NCI-H510A (cell line): ENCODE measurements around the gene CD164L2.

ENCODE experiments used
- DNase-seq: peaks from one replicate; lab custom pipeline; 2025; lab: John Stamatoyannopoulos, UW

The CD164L2 gene

GRCh38 chr1:27363766-27364695, 19.1 kb downstream of the CD164L2 start:
- DNase-seq: no peak

GRCh38 chr1:27361553-27361952, 21.6 kb downstream of the CD164L2 start:
- no peak for DNase-seq

DNA sequence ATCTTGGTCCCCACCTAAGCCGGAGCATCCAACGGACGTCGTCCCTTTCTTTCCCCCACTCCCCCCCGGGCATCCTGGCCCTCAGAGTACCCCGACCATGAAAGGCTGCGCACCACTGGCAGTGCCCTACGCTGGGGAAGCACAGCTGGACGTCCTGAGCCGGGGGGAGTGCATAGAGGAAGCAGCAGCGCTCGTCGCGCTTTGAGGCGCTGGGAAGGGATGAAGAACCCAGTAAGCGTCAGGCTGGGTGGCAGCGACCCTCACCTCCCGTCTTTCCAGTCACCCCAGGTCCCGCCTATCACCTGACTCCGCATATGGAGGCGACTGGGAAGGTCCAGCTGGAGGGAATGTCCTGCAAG, 22.1 kb downstream of the CD164L2 start:
- DNase-seq: no peak

- no peak for DNase-seq
These were observed 22.7 kb downstream of the CD164L2 start for GRCh38 chr1:27360159-27361043.

DNA sequence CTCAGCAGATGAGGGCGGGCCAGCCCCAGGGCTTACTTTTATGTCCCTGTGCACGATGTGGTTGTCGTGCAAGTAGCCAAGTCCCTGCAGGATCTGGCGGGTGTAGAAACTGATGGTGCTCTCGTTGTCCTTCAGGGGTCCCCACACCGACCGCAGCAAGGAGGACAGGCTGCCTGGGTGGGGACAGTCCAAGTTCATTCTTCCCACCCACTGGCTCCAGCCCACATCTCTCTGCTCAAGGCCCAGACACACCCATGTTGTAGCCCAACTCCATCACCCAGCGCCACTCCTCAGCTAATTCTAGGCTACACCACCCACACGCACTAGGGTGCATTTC, 23.3 kb downstream of the CD164L2 start:
- DNase-seq: no peak

GRCh38 chr1:27358928-27359313, 24.2 kb downstream of the CD164L2 start:
- DNase-seq: no peak

- no peak for DNase-seq
These were observed 24.9 kb downstream of the CD164L2 start for GRCh38 chr1:27358038-27358927.

DNA sequence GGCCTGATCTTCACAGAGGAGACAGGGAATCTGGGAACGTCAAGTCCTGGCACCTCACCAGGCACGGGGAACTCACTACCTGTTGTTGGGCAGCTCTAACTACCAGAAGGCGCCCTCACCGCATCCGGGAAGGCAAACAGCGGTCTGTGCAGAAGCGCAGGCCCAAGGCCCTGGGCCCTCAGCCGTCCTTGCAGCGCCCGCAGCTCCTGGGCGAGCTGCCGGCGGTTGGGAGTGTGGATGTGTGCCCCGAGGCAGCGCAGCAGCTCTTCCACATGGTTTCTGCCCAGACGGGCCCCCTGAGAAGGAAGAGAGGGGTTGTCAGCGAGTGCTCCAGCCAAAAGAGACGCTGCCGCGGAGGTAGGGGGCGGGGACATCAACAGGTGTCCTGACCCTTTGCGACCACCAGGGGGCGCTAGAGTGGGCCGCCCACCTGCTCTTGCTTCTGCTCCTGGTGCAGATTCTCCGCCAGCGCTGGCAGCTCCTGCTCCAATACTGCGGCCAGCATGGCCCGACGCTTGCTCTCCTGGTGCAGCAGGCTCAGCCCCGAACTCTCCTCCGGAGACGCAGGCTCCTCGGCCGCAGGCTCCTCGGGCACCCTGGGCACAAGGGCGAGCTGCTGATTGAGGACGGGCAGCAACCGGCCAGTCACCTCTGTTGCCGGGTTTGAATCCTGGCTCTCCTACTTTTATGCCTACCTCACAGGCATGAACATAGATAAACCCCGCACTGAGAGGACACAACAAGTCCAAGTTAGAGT, 25.7 kb downstream of the CD164L2 start:
- peak; percentile 19 for DNase-seq

- no peak for DNase-seq
These were observed 26.4 kb downstream of the CD164L2 start for GRCh38 chr1:27356619-27357280.

DNA sequence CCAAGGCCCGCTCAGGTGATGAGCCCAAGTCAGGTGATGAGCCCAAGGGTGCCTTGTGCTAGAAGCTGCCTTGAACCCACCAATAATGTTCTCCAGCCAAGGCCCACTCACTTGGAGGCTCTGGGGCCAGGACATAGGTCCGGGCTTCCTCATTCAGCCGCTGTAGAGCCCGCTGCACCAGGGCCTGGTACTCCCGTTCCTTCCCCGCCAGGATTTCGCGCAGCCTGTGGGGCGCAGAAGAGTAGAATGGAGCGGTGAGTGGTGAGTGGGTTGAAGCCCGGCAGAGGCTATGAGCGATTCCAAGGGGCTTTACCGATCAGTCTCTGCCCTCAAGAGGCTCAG, 26.9 kb downstream of the CD164L2 start:
- no peak for DNase-seq

DNA sequence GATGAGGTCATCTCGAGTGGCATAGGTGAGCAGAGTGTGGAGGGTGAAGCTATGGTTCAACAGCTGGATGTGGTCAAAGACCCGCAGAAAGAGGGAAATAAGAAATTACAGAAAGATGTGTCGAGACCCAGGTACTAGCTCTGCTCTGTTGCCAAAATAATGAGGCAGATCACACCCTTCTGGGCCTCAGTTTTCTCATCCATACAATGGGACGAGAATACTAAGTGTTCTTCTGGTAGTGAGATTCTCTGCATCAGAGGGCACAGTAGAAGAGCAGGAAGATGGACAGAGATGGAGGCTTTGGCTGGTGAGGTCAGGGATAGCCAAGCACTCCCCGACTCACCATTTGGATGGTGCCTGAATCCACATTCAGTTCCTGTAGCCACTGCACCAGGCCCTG, 27.4 kb downstream of the CD164L2 start:
- DNase-seq: no peak

DNA sequence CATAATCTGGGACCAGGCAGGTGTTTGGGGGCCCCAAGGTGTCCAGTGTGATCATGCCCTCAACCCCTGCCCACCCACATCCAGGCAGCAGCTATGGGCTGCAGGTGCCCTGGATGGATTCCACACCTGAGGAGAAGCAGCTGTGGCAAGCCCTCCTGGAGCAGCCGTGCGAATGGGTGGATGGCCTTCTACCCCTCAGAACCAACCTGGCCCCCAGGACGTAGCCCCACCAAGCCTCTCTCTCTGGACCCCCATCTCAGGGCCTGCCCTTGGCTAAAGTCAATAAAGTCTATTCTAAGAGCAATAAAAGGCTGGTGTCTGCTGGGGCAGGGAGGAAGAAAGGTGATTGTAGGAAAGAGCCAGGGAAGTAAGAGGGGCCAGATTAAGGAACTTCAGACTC, 29.5 kb downstream of the CD164L2 start:
- no peak for DNase-seq

DNA sequence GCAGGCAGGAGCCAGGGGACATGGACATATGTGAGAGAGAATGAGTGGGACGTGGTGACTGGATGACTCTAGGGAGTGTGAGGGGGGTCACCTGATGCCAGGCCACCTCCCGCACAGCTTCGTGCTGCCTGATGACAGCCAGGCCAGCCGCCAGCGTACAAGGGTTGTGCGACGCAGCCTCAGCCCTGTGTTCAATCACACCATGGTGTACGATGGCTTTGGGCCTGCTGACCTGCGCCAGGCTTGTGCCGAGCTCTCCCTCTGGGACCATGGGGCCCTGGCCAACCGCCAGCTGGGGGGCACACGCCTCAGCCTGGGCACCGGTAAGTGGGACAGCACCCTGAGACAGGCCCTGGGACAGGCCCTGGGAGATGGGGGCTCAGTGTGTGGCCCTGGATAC, 30.0 kb downstream of the CD164L2 start:
- DNase-seq: no peak

GRCh38 chr1:27351541-27352107, 31.5 kb downstream of the CD164L2 start:
- no peak for DNase-seq

GRCh38 chr1:27350663-27351540, 32.2 kb downstream of the CD164L2 start:
- no peak for DNase-seq

DNA sequence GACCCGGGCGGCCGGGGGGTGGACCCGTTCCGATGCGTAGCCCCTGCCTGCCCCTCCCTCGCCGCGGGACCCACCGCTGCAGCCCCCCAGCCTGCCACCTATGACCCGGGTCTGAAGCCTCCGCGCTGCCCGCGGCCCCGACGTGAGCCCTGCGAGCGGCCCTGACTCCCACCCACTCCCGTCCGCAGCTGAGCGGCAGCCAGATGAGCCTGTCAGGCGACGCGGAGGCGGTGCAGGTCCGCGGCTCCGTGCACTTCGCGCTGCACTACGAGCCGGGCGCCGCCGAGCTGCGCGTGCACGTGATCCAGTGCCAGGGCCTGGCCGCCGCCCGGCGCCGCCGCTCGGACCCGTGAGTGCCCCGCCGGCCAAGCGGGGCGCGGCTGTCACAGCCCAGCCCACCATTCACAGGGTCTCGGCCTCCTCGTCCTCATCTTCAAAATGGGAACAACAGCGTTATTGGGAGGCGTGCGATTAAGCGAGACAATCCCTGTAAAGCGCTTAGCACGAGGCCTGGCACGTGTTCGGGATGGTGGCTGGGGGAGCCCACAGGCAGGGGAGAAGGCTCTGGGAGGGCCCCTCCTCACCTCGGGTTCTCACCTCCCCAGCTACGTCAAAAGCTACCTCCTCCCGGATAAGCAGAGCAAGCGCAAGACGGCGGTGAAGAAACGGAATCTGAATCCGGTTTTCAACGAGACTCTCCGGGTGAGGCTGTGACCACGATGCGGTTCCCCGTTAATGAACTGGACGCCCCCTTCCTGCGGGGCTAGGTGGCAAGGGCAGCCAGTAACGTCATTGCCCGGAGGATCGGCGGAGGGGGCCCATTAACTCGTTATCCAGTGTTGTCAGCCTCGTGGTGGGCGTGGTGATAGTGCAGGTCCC, 33.1 kb downstream of the CD164L2 start:
- DNase-seq: peak; percentile 76

DNA sequence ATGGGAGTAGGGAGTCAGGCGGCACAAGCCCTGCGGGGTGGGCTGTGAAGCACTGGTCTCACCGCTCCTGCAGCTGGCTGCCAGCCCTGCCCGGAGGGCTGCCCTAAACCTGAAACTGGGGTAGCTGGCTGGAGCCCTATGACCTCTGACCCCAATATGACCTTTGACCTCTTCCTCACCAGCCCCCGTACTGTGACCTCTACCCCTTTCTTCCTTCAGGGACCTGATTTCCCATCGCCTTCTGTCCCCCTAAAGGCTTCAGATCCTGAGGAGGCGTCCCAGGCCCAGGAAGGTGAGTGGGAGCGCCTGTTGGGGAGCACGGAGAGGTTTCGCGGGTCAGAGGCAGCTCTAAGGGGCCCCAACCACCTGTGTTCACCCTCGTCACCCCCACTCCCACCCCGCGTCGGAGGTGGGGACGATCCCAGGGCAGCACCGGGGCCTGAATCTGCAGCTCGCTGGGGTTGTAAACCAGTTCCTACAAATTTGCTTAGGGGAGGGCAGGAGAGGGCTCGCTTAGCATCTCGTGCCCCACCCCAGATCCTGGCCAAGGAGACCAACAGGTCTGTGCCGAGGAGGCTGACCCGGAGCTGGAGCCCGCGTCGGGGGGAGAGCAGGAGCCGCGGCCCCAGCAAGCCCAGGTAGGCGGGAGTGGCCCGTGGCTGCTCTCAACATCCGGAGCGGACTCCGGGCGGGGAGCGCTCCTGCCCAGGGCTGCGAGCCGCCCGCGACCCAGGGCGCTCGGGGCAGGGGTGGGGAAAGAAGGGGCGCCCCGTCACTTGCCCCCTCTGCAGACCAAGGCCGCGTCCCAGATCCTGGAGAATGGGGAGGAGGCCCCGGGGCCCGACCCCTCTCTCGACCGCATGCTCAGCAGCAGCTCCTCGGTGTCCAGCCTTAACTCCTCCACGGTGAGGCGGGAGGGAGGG, 34.0 kb downstream of the CD164L2 start:
- peak; percentile 75 for DNase-seq
